Tibial nerve (tissue), 4 donors: ENCODE measurements around the gene DOK5.

Source experiments
- EP300 ChIP-seq, 2 donors: sonication (generic); formaldehyde crosslinking; IDR thresholded peaks; one replicate each; pipeline ENCODE4 v1.6.1; 2017; ENCODE audit warnings: antibody characterized with exemption in 2 of 2, mild to moderate bottlenecking in 1 of 2
- POLR2A ChIP-seq, 2 donors: fragments of 450-650 bp; IDR thresholded peaks; one replicate each; pipeline ENCODE4 v1.6.1; 2017; ENCODE audit warnings: antibody characterized with exemption in 2 of 2, mild to moderate bottlenecking in 2 of 2, moderate library complexity in 2 of 2
- TF ChIP-seq, protein P1 (sequence below), 5 experiments: fragments of 200-600 bp in 3 of 5; fragments of 450-650 bp in 2 of 5; sonication (generic) in 3 of 5; IDR thresholded peaks; one replicate each; pipeline ENCODE4 v1.5.1; 2016 to 2019; ENCODE audit warnings: antibody characterized with exemption in 5 of 5, mild to moderate bottlenecking in 3 of 5, moderate library complexity in 2 of 5

DNA sequence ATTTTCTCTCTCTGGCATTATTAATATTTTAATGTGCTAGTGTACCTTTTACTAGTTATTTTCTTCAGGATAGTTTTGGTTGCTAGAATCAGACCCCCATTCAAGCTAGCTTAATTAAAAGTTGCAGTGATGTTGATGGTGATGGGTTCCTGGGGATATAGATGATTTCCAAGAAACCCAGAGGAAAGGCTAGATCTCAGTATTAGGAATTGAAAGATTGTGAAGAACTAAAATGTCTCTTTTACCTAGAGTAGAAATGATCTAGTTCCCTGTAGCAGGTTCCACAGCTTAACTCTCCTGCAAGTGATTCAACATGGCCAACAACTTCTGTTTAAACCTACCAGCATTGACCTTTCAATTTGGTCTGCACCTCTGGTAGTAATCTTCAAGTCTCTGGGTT is 78.6 kb downstream of the DOK5 start:
- TF ChIP-seq POLR2A (IDR thresholded peaks at IDR 0.05) (no peak), EP300 (IDR thresholded peaks at IDR 0.05) (no peak)
- TF ChIP-seq, protein P1, sequence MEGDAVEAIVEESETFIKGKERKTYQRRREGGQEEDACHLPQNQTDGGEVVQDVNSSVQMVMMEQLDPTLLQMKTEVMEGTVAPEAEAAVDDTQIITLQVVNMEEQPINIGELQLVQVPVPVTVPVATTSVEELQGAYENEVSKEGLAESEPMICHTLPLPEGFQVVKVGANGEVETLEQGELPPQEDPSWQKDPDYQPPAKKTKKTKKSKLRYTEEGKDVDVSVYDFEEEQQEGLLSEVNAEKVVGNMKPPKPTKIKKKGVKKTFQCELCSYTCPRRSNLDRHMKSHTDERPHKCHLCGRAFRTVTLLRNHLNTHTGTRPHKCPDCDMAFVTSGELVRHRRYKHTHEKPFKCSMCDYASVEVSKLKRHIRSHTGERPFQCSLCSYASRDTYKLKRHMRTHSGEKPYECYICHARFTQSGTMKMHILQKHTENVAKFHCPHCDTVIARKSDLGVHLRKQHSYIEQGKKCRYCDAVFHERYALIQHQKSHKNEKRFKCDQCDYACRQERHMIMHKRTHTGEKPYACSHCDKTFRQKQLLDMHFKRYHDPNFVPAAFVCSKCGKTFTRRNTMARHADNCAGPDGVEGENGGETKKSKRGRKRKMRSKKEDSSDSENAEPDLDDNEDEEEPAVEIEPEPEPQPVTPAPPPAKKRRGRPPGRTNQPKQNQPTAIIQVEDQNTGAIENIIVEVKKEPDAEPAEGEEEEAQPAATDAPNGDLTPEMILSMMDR (IDR thresholded peaks at IDR 0.05) = no peak
